ENCODE data around the gene HAUS5. TPM values are rescaled to one million over a fixed set of nuclear protein-coding genes. Genes with fewer than 3 reads are reported as not detected.
"Not testable (repeated sequence)": the region's sequence is repeated elsewhere in the genome, so short reads cannot be mapped to it uniquely, and the experiment has no call there.

Gene HAUS5
- total RNA-seq, 4 donors from 2014 or later = 4.0 to 7.3 (median 5.1) TPM

DNA sequence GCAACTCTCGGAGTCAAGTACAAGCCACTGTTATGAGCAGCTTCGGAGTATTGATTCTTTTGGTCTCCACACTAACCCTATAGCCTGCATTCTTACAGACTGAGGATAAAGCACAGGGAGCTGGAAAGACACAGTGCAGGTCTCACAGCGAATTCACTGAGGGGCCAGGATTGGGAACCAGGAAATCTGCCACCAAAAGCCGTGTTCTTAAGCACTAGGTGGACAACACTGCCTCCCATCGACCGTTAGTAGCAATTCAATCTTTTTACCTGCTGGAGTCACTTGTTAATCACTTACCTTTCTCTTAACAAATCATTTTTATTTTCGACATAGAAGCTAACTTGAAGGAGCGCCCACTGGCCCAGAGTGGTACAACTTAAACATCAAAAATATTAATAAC, 20.3 kb upstream of the HAUS5 start:
- TF ChIP-seq, protein P1, sequence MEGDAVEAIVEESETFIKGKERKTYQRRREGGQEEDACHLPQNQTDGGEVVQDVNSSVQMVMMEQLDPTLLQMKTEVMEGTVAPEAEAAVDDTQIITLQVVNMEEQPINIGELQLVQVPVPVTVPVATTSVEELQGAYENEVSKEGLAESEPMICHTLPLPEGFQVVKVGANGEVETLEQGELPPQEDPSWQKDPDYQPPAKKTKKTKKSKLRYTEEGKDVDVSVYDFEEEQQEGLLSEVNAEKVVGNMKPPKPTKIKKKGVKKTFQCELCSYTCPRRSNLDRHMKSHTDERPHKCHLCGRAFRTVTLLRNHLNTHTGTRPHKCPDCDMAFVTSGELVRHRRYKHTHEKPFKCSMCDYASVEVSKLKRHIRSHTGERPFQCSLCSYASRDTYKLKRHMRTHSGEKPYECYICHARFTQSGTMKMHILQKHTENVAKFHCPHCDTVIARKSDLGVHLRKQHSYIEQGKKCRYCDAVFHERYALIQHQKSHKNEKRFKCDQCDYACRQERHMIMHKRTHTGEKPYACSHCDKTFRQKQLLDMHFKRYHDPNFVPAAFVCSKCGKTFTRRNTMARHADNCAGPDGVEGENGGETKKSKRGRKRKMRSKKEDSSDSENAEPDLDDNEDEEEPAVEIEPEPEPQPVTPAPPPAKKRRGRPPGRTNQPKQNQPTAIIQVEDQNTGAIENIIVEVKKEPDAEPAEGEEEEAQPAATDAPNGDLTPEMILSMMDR (IDR thresholded peaks at IDR 0.05) = no peak
- ATAC-seq (ENCODE audit: low FRiP score) (no peak), DNase-seq (ENCODE audit: low spot score) (no peak)

DNA sequence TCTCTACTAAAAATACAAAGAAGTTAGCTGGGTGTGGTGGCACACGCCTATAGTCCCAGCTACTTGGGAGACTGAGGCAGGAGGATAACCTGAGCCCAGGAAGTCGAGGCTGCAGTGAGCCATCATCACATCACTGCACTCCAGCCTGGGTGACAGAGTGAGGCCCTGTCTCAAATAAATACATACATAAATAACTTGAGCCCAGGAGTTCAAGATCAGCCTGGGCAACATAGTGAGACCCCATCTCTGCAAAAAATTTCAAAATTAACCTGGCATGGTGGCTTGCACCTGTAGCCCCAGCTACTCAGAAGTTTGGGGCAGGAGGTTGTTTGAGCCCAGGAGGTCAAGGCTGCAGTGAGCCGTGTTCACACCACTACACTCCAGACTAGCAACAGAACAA, 17.5 kb upstream of the HAUS5 start:
- not testable (repeated sequence) for ATAC-seq (ENCODE audit: low FRiP score); DNase-seq (ENCODE audit: low spot score)

DNA sequence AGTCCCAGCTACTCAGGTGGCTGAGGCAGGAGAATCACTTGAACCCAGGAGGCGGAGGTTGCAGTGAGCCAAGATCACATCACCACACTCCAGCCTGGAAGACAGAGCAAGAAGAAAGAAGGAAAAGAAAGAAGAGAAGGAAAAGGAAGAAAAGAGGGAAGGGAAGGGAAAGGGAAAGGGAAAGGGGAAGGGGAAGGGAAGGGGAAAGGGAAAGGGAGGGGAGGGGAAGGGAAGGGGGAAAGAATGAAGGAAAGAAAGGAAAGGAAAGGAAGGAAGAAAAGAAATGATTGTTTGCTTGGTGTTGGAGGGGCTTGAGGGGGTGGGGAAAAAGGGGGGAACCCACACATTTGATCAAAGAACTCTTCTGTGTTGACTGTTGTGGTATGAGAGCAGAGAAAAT, 16.6 kb upstream of the HAUS5 start:
- TF ChIP-seq, protein P1 (IDR thresholded peaks at IDR 0.05) = no peak
- DNase-seq (ENCODE audit: low spot score) (no peak), ATAC-seq (ENCODE audit: low FRiP score) (no peak)

DNA sequence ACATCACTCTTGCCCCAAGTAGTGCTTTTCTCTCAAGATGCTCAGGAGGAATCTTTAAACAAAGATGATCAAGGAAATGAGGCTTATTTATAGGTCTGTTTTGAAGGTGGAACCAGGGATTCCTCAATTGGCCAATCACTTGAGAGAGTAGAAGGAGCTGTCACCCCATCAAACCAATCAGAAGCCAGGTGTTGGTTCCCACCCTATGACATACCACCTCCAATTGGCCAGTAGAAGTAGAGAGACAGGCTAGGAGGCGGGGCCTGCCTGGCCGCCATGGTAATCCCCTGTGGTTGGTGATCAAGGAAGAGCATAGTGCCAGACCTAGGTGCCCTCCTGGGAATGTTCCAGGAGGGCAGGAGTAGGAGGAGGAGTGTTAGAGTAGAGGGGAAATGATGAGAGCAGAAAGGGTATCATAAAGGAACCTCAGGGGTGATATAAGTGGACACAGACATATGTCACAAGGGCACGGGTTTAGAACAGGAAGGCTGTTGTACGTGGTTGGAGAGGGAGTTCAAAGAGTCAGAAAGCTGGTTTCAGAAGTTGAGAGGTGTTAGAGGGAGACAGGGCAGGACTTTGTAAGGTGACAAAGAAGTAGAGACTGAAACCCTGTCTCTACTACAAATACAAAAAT, 16.1 kb upstream of the HAUS5 start:
- TF ChIP-seq, protein P1 (IDR thresholded peaks at IDR 0.05) = no peak
- ATAC-seq (ENCODE audit: low FRiP score) (no peak), DNase-seq (ENCODE audit: low spot score) (no peak)

DNA sequence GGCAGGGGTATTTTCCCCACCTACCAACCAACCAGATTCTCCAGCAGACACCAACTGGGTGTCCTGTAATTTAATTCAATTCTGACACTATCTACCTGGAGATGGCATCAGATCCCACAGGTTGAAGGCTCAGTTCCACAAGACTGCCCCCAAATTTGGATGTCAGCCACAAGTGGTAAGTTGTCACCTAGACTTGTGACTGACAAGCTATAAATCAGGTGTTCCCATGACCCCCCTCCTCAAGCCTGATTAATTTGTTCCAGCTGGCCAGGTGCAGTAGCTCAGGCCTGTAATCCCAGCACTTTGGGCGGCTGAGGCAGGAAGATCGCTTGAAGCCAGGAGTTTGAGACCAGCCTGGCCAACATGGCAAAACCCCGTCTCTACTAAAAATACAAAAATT, 10.6 kb upstream of the HAUS5 start:
- no peak for DNase-seq (ENCODE audit: low spot score)
- TF ChIP-seq, protein P1 (IDR thresholded peaks at IDR 0.05) = no peak
- ATAC-seq (ENCODE audit: low FRiP score) = no peak

DNA sequence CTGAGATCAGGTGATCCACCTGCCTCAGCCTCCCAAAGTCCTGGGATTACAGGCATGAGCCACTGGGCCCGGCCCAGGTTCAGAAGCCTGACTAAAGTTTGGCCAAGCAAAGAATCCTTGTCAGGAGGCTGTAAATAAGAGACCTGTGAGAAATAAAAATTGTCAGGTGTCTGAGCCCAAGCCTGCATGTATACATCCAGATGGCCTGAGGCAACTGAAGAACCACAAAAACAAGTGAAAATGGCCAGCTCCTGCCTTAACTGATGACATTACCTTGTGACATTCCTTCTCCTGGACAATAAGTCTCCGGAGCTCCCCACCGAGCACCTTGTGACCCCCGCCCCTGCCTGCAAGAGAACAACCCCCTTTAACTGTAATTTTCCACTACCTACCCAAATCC, 8.1 kb upstream of the HAUS5 start:
- not testable (repeated sequence) for ATAC-seq (ENCODE audit: low FRiP score); DNase-seq (ENCODE audit: low spot score)

DNA sequence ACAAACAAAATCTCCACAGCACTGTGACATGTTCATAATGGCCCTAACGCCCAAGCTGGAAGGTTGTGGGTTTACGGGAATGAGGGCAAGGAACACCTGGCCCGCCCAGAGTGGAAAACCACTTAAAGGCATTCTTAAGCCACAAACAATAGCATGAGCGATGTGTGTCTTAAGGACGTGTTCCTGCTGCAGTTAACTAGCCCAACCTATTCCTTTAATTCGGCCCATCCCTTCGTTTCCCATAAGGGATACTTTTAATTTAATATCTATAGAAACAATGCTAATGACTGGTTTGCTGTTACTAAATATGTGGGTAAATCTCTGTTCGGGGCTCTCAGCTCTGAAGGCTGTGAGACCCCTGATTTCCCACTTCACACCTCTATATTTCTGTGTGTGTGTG, 5.4 kb upstream of the HAUS5 start:
- DNase-seq (ENCODE audit: low spot score); ATAC-seq (ENCODE audit: low FRiP score): not testable (repeated sequence)

DNA sequence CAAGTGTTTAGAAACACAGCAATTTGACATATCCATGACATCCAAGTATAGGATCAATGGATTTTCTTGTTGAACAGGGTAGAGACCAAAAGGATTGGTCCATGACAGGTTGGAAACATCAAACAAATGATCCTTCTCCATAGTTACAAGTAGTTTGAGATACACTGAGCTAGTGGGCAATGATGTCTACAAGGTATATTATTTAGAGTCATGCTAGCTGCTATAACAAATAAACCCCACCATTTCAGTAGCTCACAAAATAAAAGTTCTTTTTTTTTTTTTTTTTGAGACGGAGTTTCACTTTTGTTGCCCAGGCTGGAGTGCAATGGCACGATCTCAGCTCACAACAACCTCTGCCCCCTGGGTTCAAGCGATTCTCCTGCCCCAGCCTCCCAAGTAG, 4.9 kb upstream of the HAUS5 start:
- DNase-seq (ENCODE audit: low spot score) = no peak
- no peak for ATAC-seq (ENCODE audit: low FRiP score)
- TF ChIP-seq, protein P1 (IDR thresholded peaks at IDR 0.05) = no peak

DNA sequence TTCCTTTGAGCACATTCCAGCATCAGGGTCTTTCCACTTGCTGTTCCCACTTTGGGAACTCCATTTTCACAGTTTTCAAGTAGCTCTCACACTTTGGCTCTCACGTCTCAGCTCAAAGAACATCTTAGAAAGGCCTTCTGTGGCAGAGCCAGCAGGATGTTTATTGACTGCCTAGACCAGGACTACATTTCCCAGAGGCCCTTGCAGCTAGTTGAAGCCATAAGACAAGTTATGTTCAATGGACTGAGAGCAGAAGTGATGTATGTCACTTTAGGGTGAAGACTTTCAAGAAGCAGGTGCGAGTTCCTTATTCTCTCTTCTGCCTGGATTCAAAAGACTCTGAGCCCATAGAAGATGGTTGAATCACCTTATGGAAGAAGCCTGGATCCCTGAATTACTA, 4.3 kb upstream of the HAUS5 start:
- TF ChIP-seq, protein P1 (IDR thresholded peaks at IDR 0.05) = no peak
- DNase-seq (ENCODE audit: low spot score) (no peak), ATAC-seq (ENCODE audit: low FRiP score) (no peak)

All from omental fat pad (tissue), 4 donors.